ENCODE data around the gene CCL18.
"Not testable (repeated sequence)": the region's sequence is repeated elsewhere in the genome, so short reads cannot be mapped to it uniquely, and the experiment has no call there.

Gene CCL18

DNA sequence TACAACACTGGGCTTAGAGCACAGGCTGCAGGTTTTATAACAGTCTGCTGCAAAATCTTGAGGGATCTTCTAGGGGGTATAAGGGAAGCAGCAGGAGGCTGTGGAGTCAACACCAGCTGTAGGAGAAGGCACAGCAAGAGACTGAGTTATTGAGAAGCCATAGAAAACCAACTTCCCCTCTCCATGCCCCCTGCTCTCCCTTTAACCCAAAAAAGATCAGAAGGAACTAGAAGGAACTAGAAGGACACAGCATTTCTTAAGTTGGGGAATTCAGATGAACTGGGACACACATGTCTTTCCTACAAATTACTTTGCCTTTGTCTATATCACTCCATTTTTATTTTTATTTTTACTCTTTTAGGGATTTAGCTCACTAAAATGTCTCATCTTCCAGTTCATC, 6.2 kb upstream of the CCL18 start:
- Mint-ChIP-seq H3K27me3 (no peaks in the 10 kb centered on the region), H3K27ac (no peak overlapping the region), H3K4me1 (peaks cover 6% of the 10 kb centered on the region), H3K9me3 (no peaks in the 10 kb centered on the region), H3K4me3 (no peak overlapping the region), H3K36me3 (no peaks in the 10 kb centered on the region)
- ATAC-seq: no peak

DNA sequence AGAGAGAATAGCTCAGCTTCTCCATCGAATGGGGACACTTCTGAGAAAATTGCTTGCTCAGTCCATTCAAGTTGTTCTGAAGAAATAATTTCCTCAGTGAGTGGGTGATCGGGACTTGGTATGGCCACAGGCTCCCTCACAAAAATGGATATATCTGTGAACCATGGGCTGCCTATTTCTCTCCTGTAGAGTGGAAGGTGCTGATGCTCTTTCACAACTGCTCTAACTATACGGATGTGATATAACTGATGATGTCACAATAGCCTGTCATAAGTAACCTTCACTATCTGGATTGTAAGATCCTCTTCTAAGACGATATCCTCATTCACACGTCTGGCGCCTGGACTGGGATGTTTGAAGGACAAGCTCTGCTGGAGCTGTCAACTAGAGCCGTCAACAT, 4.7 kb upstream of the CCL18 start:
- no peaks in the 10 kb centered on the region for H3K36me3 Mint-ChIP-seq
- no peak overlapping the region for H3K27ac Mint-ChIP-seq
- no peak for ATAC-seq
- H3K27me3 Mint-ChIP-seq: no peaks in the 10 kb centered on the region
- H3K4me1 Mint-ChIP-seq: peaks cover 11% of the 10 kb centered on the region
- no peak overlapping the region for H3K4me3 Mint-ChIP-seq
- no peaks in the 10 kb centered on the region for H3K9me3 Mint-ChIP-seq

DNA sequence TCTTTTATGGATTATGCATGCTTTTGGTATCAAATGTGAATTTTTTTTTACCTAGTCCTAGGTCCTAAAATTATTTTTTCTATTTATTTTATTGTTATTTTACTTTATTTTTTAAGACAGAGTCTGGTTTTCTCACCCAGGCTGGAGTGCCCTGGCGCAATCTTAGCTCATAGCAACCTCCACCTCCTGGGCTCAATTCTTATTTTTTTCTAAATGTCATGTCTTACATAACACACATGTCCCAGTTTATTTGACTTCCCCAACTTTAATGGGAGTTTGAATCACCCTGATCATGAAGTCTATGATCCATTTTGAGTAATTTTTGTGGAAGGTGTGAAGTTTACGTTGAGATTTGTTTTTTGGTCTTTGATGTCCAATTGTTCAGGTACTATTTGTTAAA, 3.3 kb upstream of the CCL18 start:
- Mint-ChIP-seq H3K27me3 (no peaks in the 10 kb centered on the region), H3K4me3 (no peak overlapping the region), H3K36me3 (no peaks in the 10 kb centered on the region), H3K4me1 (peaks cover 6% of the 10 kb centered on the region), H3K27ac (no peak overlapping the region), H3K9me3 (no peaks in the 10 kb centered on the region)
- no peak for ATAC-seq

DNA sequence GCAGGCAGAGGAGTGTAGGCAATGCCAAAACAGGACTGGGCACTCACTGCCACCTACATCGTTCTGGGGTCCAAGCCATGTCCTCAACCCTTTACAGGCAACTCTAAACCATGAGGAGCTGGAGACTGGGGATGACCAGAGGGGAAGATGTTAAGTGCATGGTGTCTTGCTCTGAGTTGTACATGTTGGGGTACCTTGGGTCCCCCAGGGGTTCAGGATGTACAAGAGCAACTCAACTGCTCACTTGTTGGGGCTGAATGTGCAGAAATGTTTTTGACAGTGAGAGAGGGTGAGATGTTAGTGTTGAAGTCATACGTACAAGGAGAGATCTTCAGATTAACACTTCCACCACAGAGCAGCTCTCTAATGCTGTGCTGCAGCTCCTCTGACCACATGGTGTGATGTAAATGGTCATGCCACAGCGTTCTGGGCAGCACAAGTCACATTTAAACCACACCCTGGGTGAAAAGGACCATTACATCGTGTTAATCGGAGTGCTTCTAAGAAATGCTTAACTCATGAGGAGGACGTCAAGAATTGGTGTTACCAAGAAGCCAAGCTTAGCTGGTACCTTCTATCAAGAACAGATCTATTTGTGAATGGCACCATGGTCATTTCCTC, 2.4 kb downstream of the CCL18 start:
- Mint-ChIP-seq H3K4me1 (peaks cover 6% of the 10 kb centered on the region), H3K36me3 (no peaks in the 10 kb centered on the region)
- no peak for ATAC-seq

DNA sequence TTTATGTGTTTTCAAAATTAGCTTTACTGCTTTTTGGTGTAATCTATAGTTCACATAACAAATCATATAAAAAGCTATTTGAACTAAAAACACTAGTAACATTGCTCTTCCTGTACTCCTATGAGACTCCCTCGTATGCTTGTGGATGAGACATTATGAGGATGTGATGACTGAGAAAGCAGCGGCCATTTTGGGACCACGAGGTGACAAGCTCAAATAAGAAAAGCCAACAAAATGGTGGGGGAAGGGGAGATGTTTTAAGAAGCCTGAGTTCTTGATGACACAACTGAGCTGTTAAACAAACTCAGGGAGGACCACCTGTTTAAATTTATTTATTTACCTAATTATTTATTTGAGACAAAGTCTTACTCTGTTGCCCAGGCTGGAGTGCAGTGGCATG, 4.5 kb downstream of the CCL18 start:
- ATAC-seq: no peak
- Mint-ChIP-seq H3K9me3 (no peaks in the 10 kb centered on the region), H3K36me3 (no peaks in the 10 kb centered on the region), H3K27me3 (peaks cover 15% of the 10 kb centered on the region), H3K4me3 (no peak overlapping the region), H3K27ac (no peak overlapping the region), H3K4me1 (peaks cover 10% of the 10 kb centered on the region)

More for the DNA sequence above, 2.4 kb downstream of the CCL18 start:
- H3K4me3 Mint-ChIP-seq: no peak overlapping the region
- no peak overlapping the region for H3K27ac Mint-ChIP-seq
- peaks cover 15% of the 10 kb centered on the region for H3K27me3 Mint-ChIP-seq
- H3K9me3 Mint-ChIP-seq: no peaks in the 10 kb centered on the region

DNA sequence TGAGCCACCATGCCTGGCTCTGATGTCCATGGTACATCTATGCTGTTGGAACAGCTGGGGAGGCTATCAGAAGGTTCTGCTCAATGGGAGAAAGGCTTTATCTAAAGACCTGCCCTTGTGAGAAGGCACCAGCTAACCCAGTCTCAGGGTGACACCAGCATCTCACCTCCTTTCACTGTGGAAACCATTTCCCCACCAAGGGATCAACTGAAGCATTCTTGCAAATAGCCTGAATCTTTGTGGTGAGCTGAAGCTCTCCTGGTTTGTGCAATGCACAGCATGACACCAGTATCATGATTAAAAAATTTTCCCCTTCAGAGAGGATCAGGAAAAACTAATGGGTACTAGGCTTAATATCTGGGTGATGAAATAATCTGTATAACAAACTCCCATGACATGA, 5.1 kb downstream of the CCL18 start:
- peaks cover 10% of the 10 kb centered on the region for H3K4me1 Mint-ChIP-seq
- ATAC-seq: no peak
- H3K9me3 Mint-ChIP-seq: no peaks in the 10 kb centered on the region
- peaks cover 15% of the 10 kb centered on the region for H3K27me3 Mint-ChIP-seq
- H3K4me3 Mint-ChIP-seq: no peak overlapping the region
- H3K36me3 Mint-ChIP-seq: no peaks in the 10 kb centered on the region
- H3K27ac Mint-ChIP-seq: no peak overlapping the region

DNA sequence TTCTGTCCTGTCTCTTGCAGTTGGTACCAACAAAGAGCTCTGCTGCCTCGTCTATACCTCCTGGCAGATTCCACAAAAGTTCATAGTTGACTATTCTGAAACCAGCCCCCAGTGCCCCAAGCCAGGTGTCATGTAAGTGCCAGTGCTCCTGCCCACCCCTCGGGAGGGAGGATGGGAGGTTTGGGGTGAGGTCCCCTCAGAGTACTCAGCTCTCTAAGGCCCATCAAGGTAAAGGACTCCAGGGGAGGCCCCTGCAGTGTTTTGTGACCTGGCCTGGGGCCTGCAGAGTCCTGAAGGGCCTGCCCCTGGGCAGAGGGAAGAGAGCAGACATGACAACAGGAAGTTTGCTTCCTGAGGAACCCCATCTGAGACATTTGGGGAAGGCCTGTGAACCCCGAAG, 6.4 kb downstream of the CCL18 start:
- H3K27ac Mint-ChIP-seq: no peak overlapping the region
- no peak for ATAC-seq
- H3K4me3 Mint-ChIP-seq: no peak overlapping the region
- peaks cover 15% of the 10 kb centered on the region for H3K27me3 Mint-ChIP-seq
- H3K4me1 Mint-ChIP-seq: peaks cover 10% of the 10 kb centered on the region
- no peaks in the 10 kb centered on the region for H3K9me3 Mint-ChIP-seq
- H3K36me3 Mint-ChIP-seq: no peaks in the 10 kb centered on the region

DNA sequence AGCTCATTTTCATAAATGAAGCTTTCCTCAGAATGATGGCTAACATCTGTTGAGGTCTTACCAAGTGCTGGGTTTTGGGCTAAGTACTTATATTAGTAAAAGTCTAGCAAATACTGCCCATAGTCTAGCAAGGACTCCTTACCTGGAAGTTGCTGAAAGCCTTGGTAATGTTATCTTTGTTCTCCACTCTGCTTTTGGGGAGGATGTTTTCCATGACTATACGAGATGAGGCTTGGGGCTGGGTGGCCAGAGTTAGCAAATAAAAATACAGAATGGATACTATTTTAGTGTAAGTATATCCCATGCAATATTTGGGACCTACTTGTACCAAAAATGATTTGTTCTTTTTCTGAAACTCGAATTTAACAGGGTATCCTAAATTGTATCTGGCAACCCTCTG, 7.7 kb downstream of the CCL18 start:
- Mint-ChIP-seq H3K9me3 (no peaks in the 10 kb centered on the region), H3K4me3 (no peak overlapping the region), H3K27me3 (peaks cover 15% of the 10 kb centered on the region), H3K27ac (no peak overlapping the region), H3K4me1 (peaks cover 10% of the 10 kb centered on the region), H3K36me3 (peaks cover 2% of the 10 kb centered on the region)
- ATAC-seq: no peak

DNA sequence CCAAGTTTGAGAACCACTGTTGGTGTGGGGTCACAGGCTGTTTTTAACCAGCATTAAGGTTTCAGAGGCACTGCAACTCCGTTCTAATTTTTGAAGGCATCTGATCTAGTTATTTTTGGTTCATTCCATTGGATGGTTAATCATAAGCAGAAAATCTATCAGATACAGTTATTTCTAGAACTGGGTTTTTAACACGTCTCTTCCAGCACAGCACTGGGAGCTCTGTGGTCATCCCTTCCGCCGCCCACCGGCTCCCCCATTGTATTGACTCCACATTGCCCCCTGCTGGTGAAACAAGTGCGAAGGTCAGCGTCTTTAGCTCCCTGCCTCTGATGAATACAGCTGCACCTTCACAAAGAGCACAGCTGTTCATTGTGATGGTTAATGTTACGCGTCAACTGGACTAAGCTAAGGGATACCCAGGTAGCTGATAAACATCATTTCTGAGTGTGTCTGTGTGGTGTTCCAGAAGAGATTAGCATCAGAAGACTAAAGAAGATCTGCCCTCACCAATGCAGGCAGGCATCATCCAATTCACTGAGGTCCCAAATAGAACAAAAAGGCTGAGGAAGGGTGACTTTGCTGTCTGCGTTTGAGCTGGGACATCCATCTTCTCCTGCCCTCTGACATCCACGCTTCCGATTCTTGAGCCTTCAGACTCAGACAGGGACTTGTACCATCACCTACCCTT, 8.5 kb downstream of the CCL18 start:
- Mint-ChIP-seq H3K27ac (no peak overlapping the region), H3K4me3 (no peak overlapping the region), H3K36me3 (peaks cover 6% of the 10 kb centered on the region), H3K27me3 (peaks cover 15% of the 10 kb centered on the region), H3K9me3 (no peaks in the 10 kb centered on the region), H3K4me1 (peaks cover 10% of the 10 kb centered on the region)
- peak; percentile 72 for ATAC-seq

DNA sequence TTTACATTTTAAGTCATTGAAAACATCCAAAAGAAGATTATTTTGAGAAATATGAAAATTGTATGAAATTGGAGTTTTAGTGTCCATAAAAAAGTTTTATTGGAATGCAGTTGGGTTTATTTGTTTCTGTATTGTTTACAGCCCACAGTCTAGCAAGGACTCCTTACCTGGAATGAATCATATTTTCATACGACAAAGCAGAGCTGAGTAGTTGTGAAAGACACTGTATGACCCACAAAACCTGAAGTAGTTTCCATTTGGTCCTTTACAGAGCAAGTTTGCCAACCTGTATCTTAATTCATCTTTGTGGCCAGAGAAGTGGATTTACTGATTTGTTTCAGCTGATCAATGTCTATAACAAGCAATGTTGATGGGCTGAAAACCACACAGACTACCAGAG, 10.3 kb downstream of the CCL18 start:
- Mint-ChIP-seq H3K27me3 (peaks cover 13% of the 10 kb centered on the region), H3K27ac (no peak overlapping the region), H3K36me3 (peaks cover 6% of the 10 kb centered on the region), H3K4me3 (no peak overlapping the region), H3K4me1 (peaks cover 10% of the 10 kb centered on the region), H3K9me3 (peaks cover 4% of the 10 kb centered on the region)
- ATAC-seq: no peak

DNA sequence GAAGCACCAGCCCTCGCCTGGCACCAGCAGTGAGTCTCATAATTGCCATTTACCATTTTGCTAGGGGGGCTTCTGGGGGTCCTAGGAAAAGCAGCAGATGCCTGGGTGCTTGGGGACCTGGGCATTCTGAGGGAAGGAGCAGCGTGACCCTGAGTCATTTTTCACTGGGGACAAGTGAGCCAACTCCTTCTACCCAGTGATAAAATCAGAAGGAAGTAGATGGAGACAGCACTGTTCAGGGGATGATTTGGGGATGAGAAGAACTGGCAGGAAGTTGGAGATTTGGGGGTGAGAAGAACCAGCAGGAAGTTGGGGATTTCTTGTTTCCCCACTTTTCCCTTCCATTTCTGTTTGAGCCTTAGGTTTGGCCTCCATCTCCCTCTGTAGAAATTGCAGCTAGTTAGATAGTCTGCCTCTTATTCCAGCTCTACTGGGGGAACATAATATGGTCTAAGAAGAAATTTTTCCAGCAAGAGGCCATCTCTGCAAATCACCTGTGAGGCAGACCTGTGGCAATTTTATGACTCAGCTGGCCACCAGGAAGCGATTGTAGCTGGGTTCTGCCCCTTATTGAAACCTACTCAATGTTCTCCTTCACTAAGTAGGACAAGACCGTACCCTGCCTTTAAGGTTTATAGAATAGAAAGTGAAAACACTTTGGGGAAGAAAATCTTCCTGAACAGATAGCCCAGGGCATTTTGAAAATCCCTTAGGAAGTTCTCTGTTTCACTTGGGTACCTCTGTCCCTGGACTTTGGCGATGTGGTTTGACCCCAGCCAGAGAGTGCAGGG, 17.8 kb downstream of the CCL18 start:
- Mint-ChIP-seq H3K4me1 (peaks cover 31% of the 10 kb centered on the region), H3K27ac (peak overlapping the region; percentile 81)

DNA sequence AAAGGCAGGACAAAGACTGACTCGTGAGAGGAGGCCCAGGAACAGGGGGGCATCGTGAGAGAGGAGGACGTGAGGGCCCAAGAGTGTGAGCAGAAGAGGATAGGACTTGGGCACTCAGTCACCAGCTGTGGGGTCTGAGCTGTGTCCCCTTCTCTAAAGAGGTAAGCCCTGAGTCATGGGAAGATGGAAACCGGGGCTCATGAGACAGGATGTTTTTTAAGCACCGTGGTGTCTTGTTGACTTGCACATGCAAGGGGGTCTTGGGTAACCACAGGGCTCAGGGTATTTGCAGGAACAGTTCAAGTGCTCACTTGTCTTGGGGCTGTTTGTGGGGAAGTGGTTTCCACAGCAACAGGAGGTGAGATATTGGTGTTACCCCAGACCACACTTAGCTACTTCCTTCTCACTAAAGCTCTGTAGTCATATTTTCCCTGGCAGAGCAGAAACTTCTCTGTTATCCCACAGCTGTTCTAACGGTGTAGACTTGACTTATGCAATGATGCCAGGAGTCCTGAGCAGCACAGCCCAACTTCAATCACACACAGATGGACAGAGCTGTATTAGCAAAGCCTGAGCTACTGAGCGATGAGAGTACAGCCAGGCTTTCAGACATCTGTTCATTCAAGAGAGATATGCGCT, 18.5 kb downstream of the CCL18 start:
- Mint-ChIP-seq H3K4me3 (peak overlapping the region; percentile 67), H3K27ac (peak overlapping the region; percentile 81), H3K4me1 (peaks cover 31% of the 10 kb centered on the region)
- ATAC-seq: peak; percentile 88
- not testable (repeated sequence) for H3K9me3 Mint-ChIP-seq, H3K36me3 Mint-ChIP-seq, H3K27me3 Mint-ChIP-seq

More for the DNA sequence above, 17.8 kb downstream of the CCL18 start:
- ATAC-seq: peak; percentile 72
- H3K36me3 Mint-ChIP-seq, H3K9me3 Mint-ChIP-seq, H3K27me3 Mint-ChIP-seq: not testable (repeated sequence)
- H3K4me3 Mint-ChIP-seq: peak overlapping the region; percentile 67

DNA sequence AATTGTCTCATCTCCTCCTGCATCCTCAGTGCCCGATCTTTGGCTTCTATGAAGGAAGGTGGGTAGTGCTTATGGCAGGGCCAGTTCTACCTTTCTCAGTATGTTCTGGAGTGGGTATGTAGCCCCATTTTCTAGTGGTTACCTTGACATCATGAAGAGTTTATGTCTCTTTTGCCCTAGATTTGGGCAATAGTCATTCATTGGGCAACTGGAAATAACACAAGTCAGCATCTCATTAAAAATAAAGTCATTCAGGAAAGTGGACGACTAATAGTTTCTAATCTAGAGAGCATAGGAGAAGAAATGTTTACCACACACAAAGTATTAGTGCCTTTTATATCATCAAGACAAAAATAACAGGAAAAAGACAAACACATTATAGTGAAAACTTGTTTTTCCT, 19.6 kb downstream of the CCL18 start:
- not testable (repeated sequence) for ATAC-seq, H3K27me3 Mint-ChIP-seq, H3K4me3 Mint-ChIP-seq, H3K9me3 Mint-ChIP-seq, H3K36me3 Mint-ChIP-seq, H3K27ac Mint-ChIP-seq
- peaks cover 33% of the 10 kb centered on the region for H3K4me1 Mint-ChIP-seq

DNA sequence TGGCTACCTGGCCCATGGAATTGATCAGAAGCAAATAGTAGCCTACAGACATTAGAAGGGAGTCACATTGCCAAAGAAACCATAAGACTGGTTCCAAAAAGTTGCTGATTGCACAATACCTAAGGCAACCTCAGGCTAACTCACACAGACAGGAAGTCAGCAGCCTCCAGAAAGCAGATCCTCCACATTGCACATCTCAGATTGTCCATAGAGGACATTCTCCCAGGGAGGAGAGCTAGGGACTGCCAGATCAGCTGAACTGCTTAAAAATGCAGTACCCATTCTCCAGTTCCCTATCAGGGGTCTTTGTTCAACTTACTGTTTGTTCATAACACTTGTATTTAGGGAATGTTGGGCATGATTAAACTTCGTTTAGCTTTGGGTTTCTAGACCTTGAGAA, 21.7 kb downstream of the CCL18 start:
- Mint-ChIP-seq H3K27ac (no peak overlapping the region), H3K4me3 (no peak overlapping the region), H3K36me3 (peaks cover 10% of the 10 kb centered on the region), H3K9me3 (no peaks in the 10 kb centered on the region), H3K27me3 (no peaks in the 10 kb centered on the region), H3K4me1 (peaks cover 53% of the 10 kb centered on the region)
- no peak for ATAC-seq

DNA sequence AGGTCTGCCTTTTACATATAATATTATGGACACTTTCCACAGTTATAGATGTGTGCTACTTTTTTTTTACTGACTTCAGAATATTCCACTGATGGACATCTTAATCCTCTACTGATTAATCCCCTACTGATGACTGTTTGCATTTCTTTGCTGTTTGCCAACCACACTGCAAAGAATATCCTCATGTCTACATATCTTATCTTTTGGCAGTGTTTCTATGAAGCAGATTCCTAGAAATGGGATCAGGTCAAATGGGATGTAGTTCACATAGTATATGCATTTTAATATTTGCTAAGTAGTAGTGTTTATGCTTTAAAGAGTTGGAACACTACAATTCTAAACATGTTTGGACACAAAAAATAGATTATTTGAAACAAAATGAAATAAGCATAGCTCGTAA, 22.7 kb downstream of the CCL18 start:
- Mint-ChIP-seq H3K27me3 (no peaks in the 10 kb centered on the region), H3K4me1 (peaks cover 53% of the 10 kb centered on the region), H3K27ac (no peak overlapping the region), H3K36me3 (peaks cover 10% of the 10 kb centered on the region), H3K4me3 (no peak overlapping the region), H3K9me3 (no peaks in the 10 kb centered on the region)
- no peak for ATAC-seq
